Panc1 (cell line): Measurements from ENCODE around the gene MKRN2OS. TPM values are rescaled to one million over a fixed set of nuclear protein-coding genes. Genes with fewer than 3 reads are reported as not detected.

ENCODE experiments used
- ATAC-seq: fragments of 200-7000 bp; cut with Tn5 transposase; 2 replicates; pipeline ENCODE4 v1.9.1; 2020; ENCODE audit warnings: mild to moderate bottlenecking, moderate library complexity
- BruUV-seq: library from RNA; stranded (reverse); fragments of 400-500 nt; replicated peaks from 2 replicates; lab custom pipeline; 2021; lab: Mats Ljungman, UMichigan
- CTCF ChIA-PET: fragments of 300-600 bp; sonication (Branson Sonifier 250); formaldehyde crosslinking; loops from one replicate; lab custom pipeline; 2022; ENCODE audit warnings: antibody characterized with exemption; lab: Charles Lee
- POLR2A ChIA-PET: fragments of 300-600 bp; sonication (Branson Sonifier 250); formaldehyde crosslinking; loops from one replicate; lab custom pipeline; 2022; ENCODE audit warnings: antibody characterized with exemption; lab: Charles Lee
- DNase-seq: peaks from one replicate; pipeline ENCODE4 v3.0.0-alpha.2; 2010; ENCODE audit warnings: low read depth, low spot score
- H3K27ac ChIP-seq: 2 replicates; pipeline ENCODE4 v1.5.1; 2011; ENCODE audit warnings: mild to moderate bottlenecking, low read length, inconsistent platforms
- H3K27me3 ChIP-seq: fragments of 200-500 bp; sonication (Bioruptor generic); 2 replicates; pipeline ENCODE4 v1.6.0; 2014; ENCODE audit warnings: low read length, inconsistent platforms; ENCODE audit not compliant: control insufficient read depth, insufficient read depth
- H3K36me3 ChIP-seq: fragments of 200-500 bp; sonication (Bioruptor generic); 2 replicates; pipeline ENCODE4 v1.5.1; 2014; ENCODE audit warnings: inconsistent platforms, mild to moderate bottlenecking, low read length, moderate library complexity; ENCODE audit not compliant: control insufficient read depth, insufficient read depth
- H3K4me1 ChIP-seq: 2 replicates; pipeline ENCODE4 v1.5.1; 2011; ENCODE audit warnings: inconsistent platforms, mild to moderate bottlenecking, low read length, moderate library complexity; ENCODE audit not compliant: control insufficient read depth, insufficient read depth
- H3K4me3 ChIP-seq, 2 experiments: 2 replicates each; pipeline ENCODE4 v1.5.1; 2011 to 2012; ENCODE audit warnings: low read depth in 2 of 2, low read length in 2 of 2, mild to moderate bottlenecking in 2 of 2, inconsistent platforms in 1 of 2, moderate library complexity in 1 of 2
- H3K9me3 ChIP-seq: fragments of 200-500 bp; sonication (Bioruptor generic); 2 replicates; pipeline ENCODE4 v1.5.1; 2014; ENCODE audit warnings: low read depth, mild to moderate bottlenecking, inconsistent platforms, low read length, moderate library complexity; ENCODE audit not compliant: control insufficient read depth, insufficient read depth
- CTCF ChIP-seq: fragments of 450-650 bp; IDR thresholded peaks from 2 replicates; pipeline ENCODE4 v1.5.1; 2017; ENCODE audit warnings: mild to moderate bottlenecking
- POLR2AphosphoS5 ChIP-seq: IDR thresholded peaks from 2 replicates; pipeline ENCODE4 v1.6.1; 2012; ENCODE audit warnings: mild to moderate bottlenecking, low read depth, low read length, moderate library complexity
- REST ChIP-seq, 2 experiments: IDR thresholded peaks; 2 replicates each; pipeline ENCODE4 v1.6.1; 2011 to 2012; ENCODE audit warnings: low read depth in 2 of 2, control low read depth in 1 of 2, low read length in 1 of 2, mild to moderate bottlenecking in 1 of 2, moderate library complexity in 1 of 2; ENCODE audit not compliant: insufficient read depth in 1 of 2
- SIN3A ChIP-seq: IDR thresholded peaks from 2 replicates; pipeline ENCODE4 v1.6.1; 2012; ENCODE audit warnings: low read depth, mild to moderate bottlenecking, low read length, moderate library complexity, borderline replicate concordance; ENCODE audit not compliant: insufficient read depth
- TCF7L2 ChIP-seq: IDR thresholded peaks from 2 replicates; pipeline ENCODE4 v1.6.1; 2011; ENCODE audit warnings: mild to moderate bottlenecking, low read depth, low read length, inconsistent platforms
- in situ Hi-C: cut with HindIII; loops from 2 replicates; pipeline ENCODE4 v1.10.0; 2016; ENCODE audit warnings: low sequenced_read_pairs, low pct_unique_long_range_greater_than_20kb
- intact Hi-C: fragments of 100-400 bp; cut with micrococcal nuclease; formaldehyde crosslinking; loops from one replicate; pipeline ENCODE4 v1.10.0; 2022; ENCODE audit not compliant: unreplicated experiment
- total RNA-seq: library from RNA; stranded (reverse); gene quantifications from one replicate; pipeline ENCODE4 v1.2.1, GENCODE V29; 2021; ENCODE audit not compliant: unreplicated experiment

MKRN2OS gene
- total RNA-seq, 1 experiment from 2014 or later, result not detected

GRCh38 chr3:12513694-12514446 is 31.4 kb downstream of the MKRN2OS start:
- no peaks in the 10 kb centered on the region for H3K4me1 ChIP-seq
- no peaks in the 10 kb centered on the region for H3K27me3 ChIP-seq
- POLR2A ChIA-PET, result no interaction called here
- in situ Hi-C loops (no loop called here), intact Hi-C loops (no loop called here)
- CTCF ChIA-PET, result no interaction called here
- DNase-seq (no peak), ATAC-seq (no peak)
- no TSS peak for BruUV-seq
- no peaks in the 10 kb centered on the region for H3K36me3 ChIP-seq
- H3K4me3 ChIP-seq, result no peak overlapping the region
- no peak overlapping the region for H3K27ac ChIP-seq
- TF ChIP-seq TCF7L2, result no peak
- TF ChIP-seq CTCF, result no peak
- no peak for TF ChIP-seq REST (IDR thresholded peaks at IDR 0.05; ENCODE audit: insufficient read depth in 1 of 2, low read depth in 2 of 2, low read length in 1 of 2)
- no peak for TF ChIP-seq SIN3A
- TF ChIP-seq POLR2AphosphoS5, result no peak
- H3K9me3 ChIP-seq, result no peaks in the 10 kb centered on the region

- no TSS peak for BruUV-seq
- POLR2A ChIA-PET, result interaction anchor here (0.6 kb wide), 1 partner anchor 58 kb away, joined by 3 read pairs; no protein-coding TSS in a partner anchor
Observed at GRCh38 chr3:12512534-12513118, 32.7 kb downstream of the MKRN2OS start.

More at GRCh38 chr3:12512534-12513118, 32.7 kb downstream of the MKRN2OS start:
- Histone ChIP-seq H3K4me3 (no peak overlapping the region), H3K4me1 (no peaks in the 10 kb centered on the region), H3K27ac (no peak overlapping the region), H3K9me3 (no peaks in the 10 kb centered on the region), H3K27me3 (no peaks in the 10 kb centered on the region), H3K36me3 (no peaks in the 10 kb centered on the region)
- ATAC-seq (no peak), DNase-seq (no peak)
- intact Hi-C loops (no loop called here), in situ Hi-C loops (no loop called here)
- CTCF ChIA-PET, result no interaction called here
- TF ChIP-seq CTCF, result no peak
- no peak for TF ChIP-seq TCF7L2
- no peak for TF ChIP-seq REST (IDR thresholded peaks at IDR 0.05; ENCODE audit: insufficient read depth in 1 of 2, low read depth in 2 of 2, low read length in 1 of 2)
- no peak for TF ChIP-seq SIN3A
- TF ChIP-seq POLR2AphosphoS5, result no peak
